Smooth muscle cell (in vitro differentiated cells): Measurements from ENCODE around the gene MT1F. TPM values are rescaled to one million over a fixed set of nuclear protein-coding genes. Genes with fewer than 3 reads are reported as not detected.

Experiments
- DNase-seq: peaks from one replicate; lab custom pipeline; 2025; ENCODE audit not compliant: unreplicated experiment; lab: John Stamatoyannopoulos, UW
- H2AFZ ChIP-seq: fragments of 200-600 bp; sonication (generic); 2 replicates; pipeline ENCODE4 v1.6.0; 2016; ENCODE audit warnings: antibody characterized with exemption, low read depth, mild to moderate bottlenecking
- H3F3A ChIP-seq: fragments of 200-600 bp; sonication (generic); 2 replicates; pipeline ENCODE4 v1.6.0; 2017; ENCODE audit warnings: antibody characterized with exemption, low read depth
- H3K27ac ChIP-seq: fragments of 200-600 bp; sonication (generic); 2 replicates; pipeline ENCODE4 v1.5.1; 2016; ENCODE audit warnings: low read depth, mild to moderate bottlenecking
- H3K27me3 ChIP-seq: fragments of 200-600 bp; sonication (generic); 2 replicates; pipeline ENCODE4 v1.6.1; 2016; ENCODE audit warnings: low read depth, mild to moderate bottlenecking
- H3K36me3 ChIP-seq: fragments of 200-600 bp; sonication (generic); 2 replicates; pipeline ENCODE4 v1.5.1; 2016; ENCODE audit warnings: low read depth
- H3K4me1 ChIP-seq: fragments of 200-600 bp; sonication (generic); 2 replicates; pipeline ENCODE4 v1.5.1; 2016; ENCODE audit warnings: low read depth
- H3K4me2 ChIP-seq: fragments of 200-600 bp; sonication (generic); 2 replicates; pipeline ENCODE4 v1.6.0; 2016; ENCODE audit warnings: mild to moderate bottlenecking
- H3K4me3 ChIP-seq: fragments of 200-600 bp; sonication (generic); 2 replicates; pipeline ENCODE4 v1.5.1; 2016; ENCODE audit warnings: mild to moderate bottlenecking
- H3K79me2 ChIP-seq: fragments of 200-600 bp; sonication (generic); 2 replicates; pipeline ENCODE4 v1.6.0; 2016; ENCODE audit warnings: low read depth, mild to moderate bottlenecking
- H3K9ac ChIP-seq: fragments of 200-600 bp; sonication (generic); 2 replicates; pipeline ENCODE4 v1.6.0; 2016; ENCODE audit warnings: low read depth
- H3K9me3 ChIP-seq: fragments of 200-600 bp; sonication (generic); replicated peaks from 2 replicates; pipeline ENCODE4 v1.5.1; 2016; ENCODE audit warnings: low read depth
- H4K20me1 ChIP-seq: fragments of 200-600 bp; sonication (generic); 2 replicates; pipeline ENCODE4 v1.6.0; 2016; ENCODE audit warnings: low read depth
- CTCF ChIP-seq: fragments of 200-600 bp; sonication (generic); IDR thresholded peaks from 2 replicates; pipeline ENCODE4 v1.5.1; 2017; ENCODE audit warnings: borderline replicate concordance, mild to moderate bottlenecking, antibody characterized with exemption; ENCODE audit not compliant: insufficient read depth, poor library complexity, severe bottlenecking
- WGBS: methylation state at CpG from one replicate; pipeline ENCODE4 v1.1.7; 2016; ENCODE audit warnings: low lambda C conversion rate; 5-methylcytosine and 5-hydroxymethylcytosine counted together
- polyA plus RNA-seq: library from polyadenylated mRNA; unstranded; fragments of >200 nt; fragmentation: Nextera tagmentation; extraction: Ambion mirVana; gene quantifications from 2 replicates; pipeline ENCODE4 v1.2.1, GENCODE V29; 2016
- total RNA-seq: library from RNA; depleted of rRNA; stranded (reverse); fragments of >200 nt; gene quantifications from 2 replicates; pipeline ENCODE4 v1.2.3, GENCODE V29; 2014

Gene MT1F
- total and polyA plus RNA-seq, 2 experiments from 2014 or later = 0.50 to 5.9 TPM

- Histone ChIP-seq H2AFZ (no peak overlapping the region), H3K36me3 (no peaks in the 10 kb centered on the region), H3K79me2 (no peaks in the 10 kb centered on the region), H3K9me3 (no peaks in the 10 kb centered on the region), H3K27ac (no peak overlapping the region), H3K4me1 (peaks cover 10% of the 10 kb centered on the region), H4K20me1 (no peaks in the 10 kb centered on the region), H3K27me3 (peaks cover 37% of the 10 kb centered on the region), H3F3A (peaks cover 3% of the 10 kb centered on the region), H3K9ac (no peak overlapping the region), H3K4me2 (no peak overlapping the region), H3K4me3 (no peak overlapping the region)
- DNase-seq = no peak
- no peak for TF ChIP-seq CTCF
- 85% methylated on average over 9 of the region's 9 CpGs for WGBS
Observed at GRCh38 chr16:56628486-56629350, 29.0 kb upstream of the MT1F start.

GRCh38 chr16:56629531-56629930, 28.2 kb upstream of the MT1F start:
- Histone ChIP-seq H3K4me1 (peaks cover 10% of the 10 kb centered on the region), H3K36me3 (no peaks in the 10 kb centered on the region), H2AFZ (no peak overlapping the region), H3K9me3 (no peaks in the 10 kb centered on the region), H3K9ac (no peak overlapping the region), H4K20me1 (no peaks in the 10 kb centered on the region), H3K79me2 (no peaks in the 10 kb centered on the region), H3K27me3 (peaks cover 45% of the 10 kb centered on the region), H3F3A (peaks cover 3% of the 10 kb centered on the region), H3K27ac (no peak overlapping the region), H3K4me2 (no peak overlapping the region), H3K4me3 (no peak overlapping the region)
- WGBS = 22% methylated on average over 3 of the region's 3 CpGs
- DNase-seq = no peak
- TF ChIP-seq CTCF = no peak

- Histone ChIP-seq H3K79me2 (no peaks in the 10 kb centered on the region), H3K27ac (no peak overlapping the region), H3K9me3 (no peaks in the 10 kb centered on the region), H2AFZ (no peak overlapping the region), H3K4me1 (peaks cover 12% of the 10 kb centered on the region), H4K20me1 (no peaks in the 10 kb centered on the region), H3K4me3 (no peak overlapping the region), H3K27me3 (peaks cover 46% of the 10 kb centered on the region), H3K36me3 (no peaks in the 10 kb centered on the region), H3F3A (peaks cover 3% of the 10 kb centered on the region), H3K9ac (no peak overlapping the region), H3K4me2 (no peak overlapping the region)
- no peak for TF ChIP-seq CTCF
- no peak for DNase-seq
- 64% methylated on average over 3 of the region's 3 CpGs for WGBS
Observed at GRCh38 chr16:56630134-56630533, 27.6 kb upstream of the MT1F start.

GRCh38 chr16:56631197-56631596, 26.6 kb upstream of the MT1F start:
- 69% methylated on average over 10 of the region's 10 CpGs for WGBS
- no peak overlapping the region for H3K4me2 ChIP-seq
- H3K27me3 ChIP-seq = peaks cover 55% of the 10 kb centered on the region

More at GRCh38 chr16:56631197-56631596, 26.6 kb upstream of the MT1F start:
- Histone ChIP-seq H3K9me3 (no peaks in the 10 kb centered on the region), H3K4me1 (peaks cover 8% of the 10 kb centered on the region), H3K79me2 (no peaks in the 10 kb centered on the region), H3F3A (peaks cover 3% of the 10 kb centered on the region), H3K27ac (no peak overlapping the region), H3K4me3 (no peak overlapping the region), H2AFZ (no peak overlapping the region), H3K9ac (no peak overlapping the region), H3K36me3 (no peaks in the 10 kb centered on the region), H4K20me1 (no peaks in the 10 kb centered on the region)
- DNase-seq = no peak
- TF ChIP-seq CTCF = no peak
